Keratinocyte (primary cell): ENCODE measurements around the gene INPP5E. TPM values are rescaled to one million over a fixed set of nuclear protein-coding genes. Genes with fewer than 3 reads are reported as not detected.

Experiments used
- DNase-seq: peaks from one replicate; pipeline ENCODE4 v3.0.0-alpha.2; 2011; ENCODE audit warnings: low read depth, missing footprints, low spot score
- FAIRE-seq: peaks from 2 replicates; lab custom pipeline; 2011; peaks lifted over from hg19 to GRCh38; lab: Jason Lieb, UNC
- H2AFZ ChIP-seq: 2 replicates; pipeline ENCODE4 v1.6.0; 2012; ENCODE audit warnings: low read length, control low read depth, inconsistent platforms; ENCODE audit not compliant: control insufficient read depth
- H3K27ac ChIP-seq: 2 replicates; pipeline ENCODE4 v1.5.1; 2011; ENCODE audit warnings: low read length; ENCODE audit not compliant: control insufficient read depth, insufficient read depth
- H3K27me3 ChIP-seq: 3 replicates; pipeline ENCODE4 v1.6.0; 2011; ENCODE audit warnings: low read length; ENCODE audit not compliant: control insufficient read depth, insufficient read depth; ENCODE audit errors: extremely low read depth
- H3K36me3 ChIP-seq, 2 experiments: 2 replicates in 1 of 2; 3 replicates in 1 of 2; pipeline ENCODE4 v1.5.1; 2011; ENCODE audit warnings: low read length in 2 of 2, mild to moderate bottlenecking in 1 of 2; ENCODE audit not compliant: control insufficient read depth in 2 of 2, insufficient read depth in 2 of 2; ENCODE audit errors: extremely low read depth in 1 of 2
- H3K4me1 ChIP-seq: 3 replicates; pipeline ENCODE4 v1.5.1; 2011; ENCODE audit warnings: low read length; ENCODE audit not compliant: control insufficient read depth, insufficient read depth; ENCODE audit errors: extremely low read depth
- H3K4me2 ChIP-seq: 3 replicates; pipeline ENCODE4 v1.6.0; 2011; ENCODE audit warnings: low read depth, low read length; ENCODE audit not compliant: control insufficient read depth, insufficient read depth; ENCODE audit errors: extremely low read depth
- H3K4me3 ChIP-seq, 3 experiments: fragments of 200-600 bp in 1 of 3; sonication (generic) in 1 of 3; 2 replicates in 2 of 3; 3 replicates in 1 of 3; pipeline ENCODE4 v1.5.1; 2011 to 2016; ENCODE audit warnings: low read length in 3 of 3, mild to moderate bottlenecking in 3 of 3, control low read depth in 2 of 3, inconsistent platforms in 1 of 3, low read depth in 1 of 3, mixed read lengths in 1 of 3, mixed run types in 1 of 3, moderate library complexity in 1 of 3; ENCODE audit not compliant: control insufficient read depth in 2 of 3, insufficient read depth in 2 of 3; ENCODE audit errors: extremely low read depth in 1 of 3
- H3K79me2 ChIP-seq: 2 replicates; pipeline ENCODE4 v1.6.0; 2012; ENCODE audit warnings: low read length; ENCODE audit not compliant: control insufficient read depth, insufficient read depth
- H3K9ac ChIP-seq: 3 replicates; pipeline ENCODE4 v1.6.0; 2011; ENCODE audit warnings: low read length; ENCODE audit not compliant: control insufficient read depth, insufficient read depth; ENCODE audit errors: extremely low read depth
- H3K9me1 ChIP-seq: 3 replicates; pipeline ENCODE4 v1.6.0; 2011; ENCODE audit warnings: low read length; ENCODE audit not compliant: control insufficient read depth, insufficient read depth; ENCODE audit errors: extremely low read depth
- H3K9me3 ChIP-seq: 2 replicates; pipeline ENCODE4 v1.5.1; 2012; ENCODE audit warnings: low read depth, low read length; ENCODE audit not compliant: control insufficient read depth
- H4K20me1 ChIP-seq: 3 replicates; pipeline ENCODE4 v1.6.0; 2011; ENCODE audit warnings: low read length; ENCODE audit not compliant: control insufficient read depth, insufficient read depth; ENCODE audit errors: extremely low read depth
- EZH2 ChIP-seq: IDR thresholded peaks from one replicate; pipeline ENCODE4 v1.6.1; 2012; ENCODE audit warnings: inconsistent platforms, mild to moderate bottlenecking, low read length, moderate library complexity
- dilution Hi-C: fragments of 300-500 bp; cut with MboI; formaldehyde crosslinking; loops from one replicate; pipeline ENCODE4 v1.7.0; 2020; ENCODE audit warnings: low sequenced_read_pairs; ENCODE audit not compliant: extremely low pct_ligation_motif_present
- polyA plus RNA-seq, 5 experiments: library from polyadenylated mRNA; depleted of rRNA in 3 of 5; stranded (reverse) in 3 of 5; stranded (forward) in 1 of 5; unstranded in 1 of 5; fragments of >200 nt; gene quantifications; 1 replicate in 1 of 5; 2 replicates in 3 of 5; 3 replicates in 1 of 5; pipeline versions ENCODE4 v1.2.1 to v1.2.3, GENCODE V29; 2011 to 2012; ENCODE audit warnings: missing spikeins in 2 of 5, low read depth in 1 of 5, low replicate concordance in 1 of 5
- TF ChIP-seq, protein P1 (sequence below), 3 experiments: IDR thresholded peaks in 1 of 3; conservative IDR thresholded peaks in 1 of 3; optimal IDR thresholded peaks in 1 of 3; 2 replicates in 2 of 3; 3 replicates in 1 of 3; pipeline versions ENCODE3 to v1.5.1; 2011; ENCODE audit warnings: low read length in 3 of 3, mild to moderate bottlenecking in 3 of 3, moderate library complexity in 2 of 3, control low read depth in 1 of 3, inconsistent platforms in 1 of 3; ENCODE audit not compliant: insufficient read depth in 2 of 3; ENCODE audit errors: extremely low read depth in 1 of 3

Gene INPP5E
- polyA plus RNA-seq, 1 donor (not counting 4 experiments of a cell fraction or from before 2014, with no cell fraction given): 4.4 TPM

DNA sequence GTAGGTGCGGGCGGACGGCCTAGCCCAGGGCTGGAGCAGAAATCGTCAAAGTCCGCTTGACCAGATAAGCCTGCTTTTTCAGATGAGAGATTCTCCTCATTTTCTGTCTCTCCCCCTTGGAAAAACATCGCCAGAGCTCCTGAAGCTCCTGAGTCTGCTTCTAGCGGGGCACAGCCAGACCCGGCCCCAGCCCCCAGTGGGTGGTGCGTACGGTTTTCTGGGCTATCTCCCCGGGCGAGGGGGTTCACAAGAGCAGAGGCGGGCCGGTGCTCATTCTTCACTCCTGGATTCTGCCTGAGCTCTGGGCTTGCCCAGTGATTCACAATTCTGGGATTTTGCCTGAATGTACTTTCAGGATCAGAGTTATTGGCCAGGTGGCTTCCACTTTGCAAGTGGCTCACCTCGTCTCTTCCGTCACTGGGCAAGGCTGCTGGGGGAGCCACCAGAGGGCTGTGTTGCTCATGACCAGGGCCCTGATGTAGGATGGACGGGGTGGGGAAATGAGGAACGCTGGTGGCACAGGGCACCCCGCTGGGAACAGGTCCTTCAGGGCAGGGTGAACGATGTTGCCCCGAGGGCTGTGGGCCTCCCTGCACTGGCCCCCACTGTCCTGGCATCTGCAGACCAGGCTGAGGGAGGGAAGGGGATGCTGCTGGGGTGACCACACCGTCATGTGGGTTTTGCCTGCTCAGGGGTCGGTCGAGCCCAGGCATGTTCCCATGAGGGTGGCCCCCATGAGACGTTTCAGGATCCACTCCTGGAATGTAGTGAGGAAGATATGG, 36.9 kb upstream of the INPP5E start:
- Histone ChIP-seq H3K9me3 (no peaks in the 10 kb centered on the region), H3K79me2 (peaks cover 92% of the 10 kb centered on the region), H3K4me2 (no peak overlapping the region), H3K4me1 (peaks cover 3% of the 10 kb centered on the region), H3K36me3 (peaks cover 41 to 63% of the 10 kb centered on the region in 2 experiments), H3K27ac (no peak overlapping the region), H3K9me1 (no peaks in the 10 kb centered on the region), H2AFZ (no peak overlapping the region), H3K27me3 (no peaks in the 10 kb centered on the region), H3K4me3 (no peak overlapping the region), H4K20me1 (peaks cover 34% of the 10 kb centered on the region), H3K9ac (no peak overlapping the region)
- DNase-seq (no peak), FAIRE-seq (no peak)
- TF ChIP-seq, protein P1, sequence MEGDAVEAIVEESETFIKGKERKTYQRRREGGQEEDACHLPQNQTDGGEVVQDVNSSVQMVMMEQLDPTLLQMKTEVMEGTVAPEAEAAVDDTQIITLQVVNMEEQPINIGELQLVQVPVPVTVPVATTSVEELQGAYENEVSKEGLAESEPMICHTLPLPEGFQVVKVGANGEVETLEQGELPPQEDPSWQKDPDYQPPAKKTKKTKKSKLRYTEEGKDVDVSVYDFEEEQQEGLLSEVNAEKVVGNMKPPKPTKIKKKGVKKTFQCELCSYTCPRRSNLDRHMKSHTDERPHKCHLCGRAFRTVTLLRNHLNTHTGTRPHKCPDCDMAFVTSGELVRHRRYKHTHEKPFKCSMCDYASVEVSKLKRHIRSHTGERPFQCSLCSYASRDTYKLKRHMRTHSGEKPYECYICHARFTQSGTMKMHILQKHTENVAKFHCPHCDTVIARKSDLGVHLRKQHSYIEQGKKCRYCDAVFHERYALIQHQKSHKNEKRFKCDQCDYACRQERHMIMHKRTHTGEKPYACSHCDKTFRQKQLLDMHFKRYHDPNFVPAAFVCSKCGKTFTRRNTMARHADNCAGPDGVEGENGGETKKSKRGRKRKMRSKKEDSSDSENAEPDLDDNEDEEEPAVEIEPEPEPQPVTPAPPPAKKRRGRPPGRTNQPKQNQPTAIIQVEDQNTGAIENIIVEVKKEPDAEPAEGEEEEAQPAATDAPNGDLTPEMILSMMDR (optimal IDR thresholded peaks at IDR 0.05 in 1 of 3, IDR thresholded peaks at IDR 0.05 in 1 of 3, conservative IDR thresholded peaks at IDR 0.05 in 1 of 3; ENCODE audit: extremely low read depth in 1 of 3, insufficient read depth in 2 of 3, low read length in 3 of 3): no peak
- no peak for TF ChIP-seq EZH2
- dilution Hi-C loops: no loop called here

- no peaks in the 10 kb centered on the region for H3K4me1 ChIP-seq
- FAIRE-seq: no peak
- DNase-seq: no peak
- H3K27ac ChIP-seq: no peak overlapping the region
- peaks cover 51 to 68% of the 10 kb centered on the region in 2 experiments for H3K36me3 ChIP-seq
- no peak overlapping the region for H3K4me3 ChIP-seq
- H3K9me1 ChIP-seq: no peaks in the 10 kb centered on the region
- dilution Hi-C loops: no loop called here
- H3K9me3 ChIP-seq: no peaks in the 10 kb centered on the region
- H3K4me2 ChIP-seq: no peak overlapping the region
- peaks cover 36% of the 10 kb centered on the region for H4K20me1 ChIP-seq
- TF ChIP-seq, protein P1 (optimal IDR thresholded peaks at IDR 0.05 in 1 of 3, IDR thresholded peaks at IDR 0.05 in 1 of 3, conservative IDR thresholded peaks at IDR 0.05 in 1 of 3; ENCODE audit: extremely low read depth in 1 of 3, insufficient read depth in 2 of 3, low read length in 3 of 3): no peak
- no peak for TF ChIP-seq EZH2
- no peak overlapping the region for H3K9ac ChIP-seq
- H3K27me3 ChIP-seq: no peaks in the 10 kb centered on the region
- no peak overlapping the region for H2AFZ ChIP-seq
- peaks cover 90% of the 10 kb centered on the region for H3K79me2 ChIP-seq
Observed at GRCh38 chr9:136474974-136475865, 35.6 kb upstream of the INPP5E start.
